G401.6 (cell line): ENCODE data around the gene SPECC1L.

Experiments
- FAIRE-seq: peaks from 2 replicates; lab custom pipeline; 2012; peaks lifted over from hg19 to GRCh38; lab: Jason Lieb, UNC

Gene SPECC1L

GRCh38 chr22:24367841-24368240, 97.2 kb downstream of the SPECC1L start:
- FAIRE-seq = no peak

DNA sequence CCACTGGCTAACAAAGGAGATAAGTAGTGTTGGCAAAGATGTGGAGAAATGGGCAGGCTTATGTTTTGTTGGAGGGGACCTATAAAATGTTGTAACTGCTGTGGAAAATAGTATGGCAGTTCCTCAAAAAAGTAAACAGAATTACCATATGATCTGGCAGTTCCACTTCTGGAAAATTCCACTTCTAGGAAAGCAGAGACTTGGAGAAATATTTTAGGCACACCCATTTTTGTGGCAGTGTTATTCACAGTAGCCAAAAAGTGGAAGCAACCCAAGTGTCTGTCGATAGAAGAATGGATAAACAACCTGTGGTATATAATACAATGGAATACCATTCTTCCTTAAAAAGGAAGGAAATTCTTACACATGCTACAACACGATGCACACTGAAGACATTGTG, 99.8 kb downstream of the SPECC1L start:
- FAIRE-seq = no peak

GRCh38 chr22:24376002-24376401, 105.4 kb downstream of the SPECC1L start:
- FAIRE-seq = no peak

GRCh38 chr22:24376586-24376985, 106.0 kb downstream of the SPECC1L start:
- no peak for FAIRE-seq

GRCh38 chr22:24379536-24379935, 108.9 kb downstream of the SPECC1L start:
- no peak for FAIRE-seq

DNA sequence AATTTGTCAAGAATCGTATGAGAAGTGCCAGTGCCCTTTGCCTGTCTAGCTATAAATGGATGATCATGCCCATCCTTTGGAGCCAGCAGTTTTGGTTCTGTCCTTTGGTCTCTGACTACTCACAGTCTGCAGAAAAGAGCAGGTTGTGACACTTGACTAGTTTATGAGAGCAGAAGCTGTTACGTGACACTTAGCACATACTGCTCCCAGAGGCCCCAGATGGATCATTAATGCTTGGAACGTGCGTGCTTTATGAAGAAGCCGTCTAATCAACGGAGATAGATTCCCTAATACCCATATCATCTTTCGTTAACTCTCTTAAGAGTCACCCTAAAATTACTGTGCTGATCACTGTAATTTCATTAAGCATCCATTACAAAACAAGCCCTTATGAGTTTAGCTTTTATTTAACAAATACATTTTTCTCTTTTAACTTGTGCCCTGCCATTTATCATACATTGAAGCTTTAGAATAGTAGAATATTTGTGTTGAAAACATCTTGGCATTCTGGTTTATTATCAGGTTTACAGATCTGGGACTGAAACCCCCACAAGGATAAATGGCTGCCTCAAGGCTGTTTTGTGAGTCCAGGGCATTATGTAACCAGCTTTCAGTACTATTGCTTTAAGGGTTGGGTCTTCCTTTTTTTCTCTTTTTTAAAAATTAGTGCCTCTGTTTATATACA, 109.7 kb downstream of the SPECC1L start:
- FAIRE-seq = no peak

- FAIRE-seq = no peak
These were observed 110.2 kb downstream of the SPECC1L start for GRCh38 chr22:24380905-24381230.

DNA sequence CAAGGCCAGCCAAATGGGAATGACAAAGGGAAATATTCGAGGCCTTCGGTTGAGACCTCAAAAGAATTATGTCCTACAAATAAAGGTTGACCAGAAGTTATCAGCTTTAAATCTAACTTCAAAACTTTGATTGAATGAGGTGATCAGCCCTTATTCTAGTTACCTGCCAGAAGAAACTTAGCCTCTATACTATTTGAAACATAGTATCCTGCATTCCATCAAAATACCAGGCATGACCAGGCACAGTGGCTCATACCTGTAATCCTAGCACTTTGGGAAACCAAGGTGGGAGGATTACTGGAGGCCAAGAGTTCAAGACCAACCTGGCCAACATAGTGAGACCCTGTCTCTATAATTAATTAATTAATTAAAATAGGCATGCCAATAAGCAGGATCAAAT, 112.4 kb downstream of the SPECC1L start:
- no peak for FAIRE-seq

DNA sequence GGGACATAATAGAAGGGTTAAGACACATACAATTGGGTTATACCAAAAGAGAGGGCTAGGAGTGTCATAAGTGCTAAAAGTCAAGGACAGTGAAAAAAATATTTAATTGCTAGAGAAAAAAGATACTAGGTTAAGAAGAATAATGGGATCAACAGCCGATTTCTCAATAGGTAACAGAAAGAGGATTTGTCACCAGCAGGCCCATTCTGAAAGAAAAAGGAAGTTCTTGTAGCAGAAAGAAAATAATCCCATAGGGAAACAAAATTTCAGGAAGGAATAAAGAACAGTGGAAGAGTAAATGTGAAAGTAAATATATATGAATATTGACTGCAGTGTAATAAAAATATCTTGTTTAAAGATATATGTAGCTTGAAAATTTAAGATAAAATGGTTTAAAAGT, 113.5 kb downstream of the SPECC1L start:
- FAIRE-seq = no peak

- FAIRE-seq = no peak
These were observed 116.4 kb downstream of the SPECC1L start for GRCh38 chr22:24386937-24387471.

DNA sequence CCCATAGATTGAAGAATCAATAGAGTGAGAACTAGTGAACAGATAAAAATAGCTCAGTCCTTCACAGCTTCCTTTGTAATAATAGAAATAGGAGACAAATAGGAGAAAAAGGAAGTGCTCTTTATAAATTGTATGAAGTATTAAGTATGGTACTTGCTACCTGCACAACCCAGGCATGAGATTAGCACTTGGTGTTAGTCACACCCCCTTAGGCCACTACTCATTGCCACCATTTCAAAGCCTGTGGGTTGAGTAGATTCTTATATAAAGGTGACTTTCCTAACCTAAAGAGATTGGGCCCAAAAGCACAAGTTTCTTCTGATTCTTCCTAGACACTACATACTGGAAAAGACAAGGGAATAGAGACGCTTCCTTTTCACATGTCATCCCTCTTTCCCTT, 119.0 kb downstream of the SPECC1L start:
- no peak for FAIRE-seq

GRCh38 chr22:24390156-24390555, 119.5 kb downstream of the SPECC1L start:
- no peak for FAIRE-seq

DNA sequence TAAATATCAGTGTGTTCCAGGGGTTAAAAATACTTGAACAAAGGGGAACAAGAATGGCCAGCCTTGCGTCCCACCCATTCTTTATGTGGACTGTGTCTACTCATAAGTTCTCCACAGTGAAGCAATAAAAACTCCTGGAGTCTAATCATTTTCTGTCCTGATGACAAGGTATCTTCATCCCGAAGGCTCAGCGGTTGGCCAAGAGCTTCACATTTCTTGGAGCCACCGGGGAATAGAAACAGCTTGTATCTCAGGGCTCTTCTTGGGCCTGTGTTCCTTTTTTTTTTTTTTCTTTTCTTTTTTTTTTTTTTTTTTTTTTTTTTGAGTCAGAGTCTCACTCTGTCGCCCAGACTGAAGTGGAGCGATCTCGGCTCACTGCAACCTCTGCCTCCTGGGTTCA, 119.9 kb downstream of the SPECC1L start:
- FAIRE-seq = no peak

GRCh38 chr22:24391836-24392217, 121.2 kb downstream of the SPECC1L start:
- FAIRE-seq = no peak

DNA sequence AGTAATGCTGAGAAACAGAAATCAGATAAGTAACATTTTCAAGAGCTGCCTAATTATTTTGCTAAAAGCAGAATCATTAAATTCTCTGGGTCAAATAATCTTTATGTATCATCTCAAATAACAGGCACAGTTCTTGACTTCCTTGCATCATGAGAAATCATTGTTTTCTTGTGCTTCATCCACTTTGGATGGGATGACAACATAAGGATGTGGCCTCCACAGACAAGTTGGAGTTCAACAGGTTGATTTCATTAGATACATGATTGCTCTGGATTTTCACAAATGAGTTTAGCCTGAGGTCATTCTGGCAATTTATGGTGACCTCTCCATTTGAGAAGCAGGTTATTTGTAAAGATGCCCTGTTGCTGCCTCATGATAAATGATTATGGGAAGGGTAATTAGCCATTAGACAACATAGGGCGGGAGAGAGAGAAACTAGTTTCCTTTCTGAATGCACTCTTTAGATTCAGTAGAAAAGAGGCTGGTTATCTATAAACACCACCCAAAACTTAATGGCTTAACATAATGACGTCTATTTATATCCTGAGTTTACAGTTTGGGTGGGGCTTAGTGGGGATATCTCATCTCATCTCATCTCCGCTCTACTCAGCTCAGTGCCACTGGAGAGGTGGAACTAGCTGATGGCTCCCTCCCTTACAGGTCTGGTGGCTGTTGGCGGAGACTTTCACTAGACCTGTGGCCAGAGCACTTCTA, 121.7 kb downstream of the SPECC1L start:
- FAIRE-seq = no peak

DNA sequence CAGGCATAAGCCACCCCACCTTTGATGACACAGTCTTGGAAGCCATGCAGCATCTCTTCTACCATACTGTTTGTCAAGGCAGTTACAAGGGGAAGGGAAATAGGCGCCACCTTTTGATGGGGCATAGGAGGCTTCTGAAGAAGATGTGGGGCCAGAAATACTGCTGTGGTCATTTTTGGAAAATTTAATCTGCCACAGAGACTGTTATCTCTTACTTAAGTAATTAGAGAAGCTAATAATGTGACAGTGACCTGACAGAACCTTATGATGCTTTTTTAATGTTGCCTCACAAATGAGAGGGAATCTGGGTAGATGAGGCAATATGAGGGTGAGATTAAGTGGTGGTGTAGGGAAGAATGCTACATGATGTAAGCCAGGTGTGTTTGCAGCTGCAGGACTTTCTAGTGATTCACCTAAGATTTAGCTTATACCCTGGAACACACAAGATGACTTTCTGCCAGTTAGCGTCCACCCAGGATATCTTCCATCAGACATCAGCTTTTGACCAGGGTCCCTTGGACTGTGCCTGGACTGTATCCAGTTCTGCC, 122.5 kb downstream of the SPECC1L start:
- FAIRE-seq = no peak

DNA sequence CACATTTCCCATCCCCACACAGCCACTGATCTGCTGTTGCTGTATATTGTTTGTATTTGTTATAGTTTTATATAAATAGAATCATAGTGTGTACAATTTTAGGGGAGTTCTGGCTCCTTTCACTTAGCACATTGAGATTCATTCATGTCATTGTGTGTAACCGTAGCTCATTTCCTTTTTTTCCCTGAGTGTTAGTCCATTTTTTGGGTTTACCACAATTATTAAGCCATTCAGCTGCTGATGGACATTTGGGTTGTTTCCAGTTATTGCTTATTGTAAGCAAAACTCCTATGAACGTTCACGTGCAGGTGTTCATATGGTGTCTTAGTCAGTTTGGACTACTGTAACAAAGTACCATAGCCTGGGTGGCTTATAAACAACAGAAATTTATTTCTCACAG, 123.2 kb downstream of the SPECC1L start:
- no peak for FAIRE-seq

GRCh38 chr22:24394254-24394653, 123.6 kb downstream of the SPECC1L start:
- no peak for FAIRE-seq

DNA sequence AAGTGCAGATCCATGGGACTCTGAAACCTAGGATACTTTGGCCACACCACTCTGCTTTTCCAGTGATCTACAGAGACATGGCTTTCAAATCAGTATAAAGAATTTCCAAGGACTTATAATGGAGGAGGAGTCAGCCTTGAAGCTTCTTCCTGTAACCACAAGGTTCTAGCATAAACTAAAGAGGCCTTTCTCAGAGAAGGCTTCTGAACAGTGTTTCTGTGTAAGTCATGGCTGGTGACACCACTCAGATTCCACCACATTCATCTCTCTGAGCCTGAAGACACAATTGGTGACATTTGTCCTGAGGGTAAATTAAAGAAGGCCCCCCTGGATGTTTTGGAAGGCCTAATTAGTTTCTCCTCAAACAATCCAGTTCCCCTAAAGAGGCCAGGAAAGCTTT, 127.8 kb downstream of the SPECC1L start:
- FAIRE-seq = no peak

DNA sequence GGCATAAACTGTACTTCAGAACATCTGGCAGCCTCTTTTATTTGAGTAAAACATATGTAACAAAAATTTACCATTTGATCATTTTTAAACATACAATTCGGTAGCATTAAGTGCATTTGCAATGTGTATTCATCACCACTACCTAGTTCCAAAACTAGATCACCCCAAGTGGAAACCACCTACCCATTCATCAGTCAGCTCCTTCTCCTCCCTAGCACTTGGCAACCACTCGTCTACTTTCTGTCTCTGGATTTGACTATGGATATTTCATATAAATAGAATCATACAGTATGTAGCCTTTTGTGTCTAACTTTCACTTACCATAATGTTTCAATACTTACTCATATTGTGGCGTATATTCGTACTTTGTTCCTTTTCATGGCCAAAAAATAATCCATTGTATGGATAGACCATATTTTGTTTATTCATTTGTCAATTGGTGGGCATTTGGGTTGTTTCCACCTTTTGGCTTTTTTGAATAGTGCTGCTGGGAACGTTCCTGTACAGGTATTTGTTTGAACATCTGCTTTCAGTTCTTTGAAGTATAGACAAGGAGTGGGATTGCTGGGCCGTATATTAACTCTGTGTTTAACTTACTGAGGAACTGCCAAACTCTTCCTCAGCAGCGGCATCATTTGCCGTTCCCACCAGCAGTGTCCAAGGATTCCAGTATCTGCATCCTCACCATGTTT, 129.5 kb downstream of the SPECC1L start:
- FAIRE-seq = no peak

DNA sequence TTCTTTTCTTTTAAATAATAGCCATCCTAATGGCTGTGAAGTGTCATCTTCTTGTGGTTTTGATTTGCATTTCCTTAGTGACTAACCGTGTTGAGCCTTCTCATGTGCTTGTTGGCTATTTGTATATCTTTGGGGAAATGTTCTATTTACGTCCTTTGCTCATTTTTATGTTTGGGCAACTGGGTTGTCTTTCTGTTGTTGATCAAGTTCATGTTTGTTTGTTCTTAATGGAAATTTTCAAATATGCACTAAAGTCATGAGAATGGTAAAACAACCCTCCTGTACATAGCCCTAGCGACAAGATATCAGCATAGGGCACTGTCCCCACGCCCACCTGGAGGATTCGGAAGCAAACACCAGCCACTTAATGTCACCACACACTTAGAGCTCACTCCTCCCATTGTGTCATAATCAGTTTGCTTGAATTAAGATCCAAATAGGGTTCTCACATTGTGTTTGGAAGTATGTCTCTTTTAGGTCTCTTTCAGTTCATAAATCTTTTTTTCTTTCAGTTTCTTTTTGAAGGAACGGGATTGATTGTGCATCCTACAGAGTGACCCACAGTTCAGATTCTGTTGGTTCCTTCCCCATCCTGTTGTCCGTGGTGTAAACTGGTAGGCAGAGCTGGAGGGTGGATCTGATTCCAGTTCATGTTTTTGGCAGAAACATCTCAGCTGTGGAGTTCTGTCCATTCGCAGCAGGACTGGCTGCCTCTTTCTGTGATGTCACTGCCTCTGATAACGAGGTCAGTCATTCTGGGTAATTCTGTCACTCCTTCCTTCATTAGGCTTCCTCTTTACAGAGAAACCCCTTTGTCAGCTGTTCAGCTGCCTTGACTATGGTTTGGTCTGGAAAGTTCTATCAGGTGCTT, 130.3 kb downstream of the SPECC1L start:
- no peak for FAIRE-seq

GRCh38 chr22:24401931-24402367, 131.3 kb downstream of the SPECC1L start:
- FAIRE-seq = no peak
